Activated naive CD8-positive, alpha-beta T cell treated with anti-CD3 and anti-CD28 coated beads, Interleukin-2, amount 50 U/mL, for 16 hours (primary cell): ENCODE results near the gene CTNNA1.

ENCODE experiments used
- DNase-seq: peaks from one replicate; pipeline ENCODE4 v3.0.0-alpha.2; 2020; ENCODE audit warnings: low read depth, low spot score

CTNNA1 gene

GRCh38 chr5:138849882-138850281, 96.7 kb downstream of the CTNNA1 start:
- DNase-seq = no peak

GRCh38 chr5:138850865-138851435, 97.7 kb downstream of the CTNNA1 start:
- no peak for DNase-seq

- no peak for DNase-seq
Observed at GRCh38 chr5:138853132-138853531, 99.9 kb downstream of the CTNNA1 start.

- DNase-seq = no peak
Observed at GRCh38 chr5:138867011-138867410, 113.8 kb downstream of the CTNNA1 start.

GRCh38 chr5:138869038-138869437, 115.8 kb downstream of the CTNNA1 start:
- DNase-seq = no peak

- DNase-seq = no peak
Observed at GRCh38 chr5:138869763-138870500, 116.7 kb downstream of the CTNNA1 start.

- no peak for DNase-seq
Observed at GRCh38 chr5:138870611-138871010, 117.4 kb downstream of the CTNNA1 start.

- no peak for DNase-seq
Observed at GRCh38 chr5:138872841-138873465, 119.7 kb downstream of the CTNNA1 start.

GRCh38 chr5:138873466-138874221, 120.4 kb downstream of the CTNNA1 start:
- no peak for DNase-seq

- no peak for DNase-seq
Observed at GRCh38 chr5:138874241-138874640, 121.0 kb downstream of the CTNNA1 start.

- DNase-seq = no peak
Observed at GRCh38 chr5:138874771-138875551, 121.7 kb downstream of the CTNNA1 start, which contains the start of gene LRRTM2. Gene LRRTM2, minus strand, starts transcription at chr5:138875335. Its CDS starts 424 bp downstream, at chr5:138874911.

- DNase-seq = no peak
Observed at GRCh38 chr5:138875552-138875875, 122.3 kb downstream of the CTNNA1 start.

GRCh38 chr5:138875946-138876345, 122.7 kb downstream of the CTNNA1 start:
- no peak for DNase-seq

- DNase-seq = no peak
Observed at GRCh38 chr5:138876811-138877210, 123.6 kb downstream of the CTNNA1 start.

- no peak for DNase-seq
Observed at GRCh38 chr5:138878437-138879235, 125.4 kb downstream of the CTNNA1 start.

- no peak for DNase-seq
Observed at GRCh38 chr5:138883211-138883610, 130.0 kb downstream of the CTNNA1 start.

- DNase-seq = no peak
Observed at GRCh38 chr5:138884094-138884493, 130.9 kb downstream of the CTNNA1 start.

GRCh38 chr5:138884554-138884953, 131.3 kb downstream of the CTNNA1 start:
- no peak for DNase-seq

- DNase-seq = no peak
Observed at GRCh38 chr5:138889994-138890393, 136.8 kb downstream of the CTNNA1 start.

GRCh38 chr5:138890644-138891043, 137.4 kb downstream of the CTNNA1 start:
- no peak for DNase-seq

GRCh38 chr5:138895918-138896317, 142.7 kb downstream of the CTNNA1 start:
- DNase-seq = no peak
